ENCODE data around the gene GORASP2. TPM values are rescaled to one million over a fixed set of nuclear protein-coding genes. Genes with fewer than 3 reads are reported as not detected.

Gene GORASP2
- total and polyA plus RNA-seq, 2 experiments from 2014 or later, result 70.4 to 132 TPM

- Histone ChIP-seq H3K36me3 (ENCODE audit: low read depth) (no peaks in the 10 kb centered on the region), H3K9ac (no peak overlapping the region), H3K4me3 (no peak overlapping the region), H3K79me2 (ENCODE audit: insufficient read depth) (no peaks in the 10 kb centered on the region), H3K27ac (no peak overlapping the region), H2AFZ (no peak overlapping the region), H3F3A (ENCODE audit: insufficient read depth) (peaks cover 21% of the 10 kb centered on the region), H4K20me1 (ENCODE audit: insufficient read depth) (no peaks in the 10 kb centered on the region), H3K9me2 (ENCODE audit: insufficient read depth) (no peaks in the 10 kb centered on the region), H3K9me3 (ENCODE audit: low read depth) (no peaks in the 10 kb centered on the region), H3K4me1 (ENCODE audit: insufficient read depth) (peaks cover 21% of the 10 kb centered on the region), H3K4me2 (ENCODE audit: unreplicated experiment) (no peak overlapping the region), H3K27me3 (replicated peaks; ENCODE audit: insufficient read depth) (peaks cover 15% of the 10 kb centered on the region)
- peak; percentile 69 for DNase-seq
- 72 to 75% methylated on average over 5 of the region's 5 CpGs for WGBS, 2 experiments (ENCODE audit: low coverage in 1 of 2, low lambda C conversion rate in 2 of 2, missing lambda C conversion rate in 2 of 2)
- no peak for TF ChIP-seq EZH2 (IDR thresholded peaks at IDR 0.05; ENCODE audit: insufficient read depth, poor library complexity, severe bottlenecking)
- in situ Hi-C loops (cut with MboI), result no loop called here
Measured at GRCh38 chr2:170885130-170885791, 43.8 kb upstream of the GORASP2 start.

GRCh38 chr2:170886386-170886785 is 42.7 kb upstream of the GORASP2 start:
- TF ChIP-seq EZH2 (IDR thresholded peaks at IDR 0.05; ENCODE audit: insufficient read depth, poor library complexity, severe bottlenecking) (no peak), EZH2phosphoT487 (IDR thresholded peaks at IDR 0.05; ENCODE audit: insufficient read depth, low read depth) (0 out of 2 replicates have a peak, but pooled peaks have one; percentile 43)
- in situ Hi-C loops (cut with MboI), result no loop called here
- no peaks in the 10 kb centered on the region for H3K9me3 ChIP-seq (ENCODE audit: low read depth)
- peak; percentile 87 for DNase-seq
- H3K36me3 ChIP-seq (ENCODE audit: low read depth), result no peaks in the 10 kb centered on the region
- H3K9me2 ChIP-seq (ENCODE audit: insufficient read depth), result no peaks in the 10 kb centered on the region
- WGBS, 2 experiments (ENCODE audit: low coverage in 1 of 2, low lambda C conversion rate in 2 of 2, missing lambda C conversion rate in 2 of 2), result 50 to 53% methylated on average over 1 of the region's 1 CpG
- H3K27ac ChIP-seq, result peak overlapping the region; percentile 32
- H2AFZ ChIP-seq, result no peak overlapping the region
- H3K79me2 ChIP-seq (ENCODE audit: insufficient read depth), result no peaks in the 10 kb centered on the region
- peak overlapping the region; percentile 62 for H3K4me2 ChIP-seq (ENCODE audit: unreplicated experiment)
- H4K20me1 ChIP-seq (ENCODE audit: insufficient read depth), result no peaks in the 10 kb centered on the region
- no peak overlapping the region for H3K9ac ChIP-seq
- peaks cover 21% of the 10 kb centered on the region for H3K4me1 ChIP-seq (ENCODE audit: insufficient read depth)
- H3K27me3 ChIP-seq (replicated peaks; ENCODE audit: insufficient read depth), result peaks cover 6% of the 10 kb centered on the region
- peaks cover 21% of the 10 kb centered on the region for H3F3A ChIP-seq (ENCODE audit: insufficient read depth)
- H3K4me3 ChIP-seq, result no peak overlapping the region

- Histone ChIP-seq H4K20me1 (ENCODE audit: insufficient read depth) (no peaks in the 10 kb centered on the region), H3K9ac (no peak overlapping the region), H2AFZ (no peak overlapping the region), H3K79me2 (ENCODE audit: insufficient read depth) (no peaks in the 10 kb centered on the region), H3K27me3 (replicated peaks; ENCODE audit: insufficient read depth) (peaks cover under 1% of the 10 kb centered on the region; the same call in 1 of the 2 replicates), H3K9me2 (ENCODE audit: insufficient read depth) (no peaks in the 10 kb centered on the region), H3K4me3 (no peak overlapping the region), H3K36me3 (ENCODE audit: low read depth) (no peaks in the 10 kb centered on the region), H3K4me2 (ENCODE audit: unreplicated experiment) (no peak overlapping the region), H3K27ac (no peak overlapping the region), H3K4me1 (ENCODE audit: insufficient read depth) (peaks cover 21% of the 10 kb centered on the region), H3F3A (ENCODE audit: insufficient read depth) (peaks cover 21% of the 10 kb centered on the region), H3K9me3 (ENCODE audit: low read depth) (no peaks in the 10 kb centered on the region)
- in situ Hi-C loops (cut with MboI), result no loop called here
- peak; percentile 13 for DNase-seq
- TF ChIP-seq EZH2 (IDR thresholded peaks at IDR 0.05; ENCODE audit: insufficient read depth, poor library complexity, severe bottlenecking) (no peak), EZH2phosphoT487 (IDR thresholded peaks at IDR 0.05; ENCODE audit: insufficient read depth, low read depth) (no peak)
Measured at GRCh38 chr2:170887496-170887895, 41.6 kb upstream of the GORASP2 start.

GRCh38 chr2:170887896-170888295 is 41.2 kb upstream of the GORASP2 start:
- TF ChIP-seq EZH2phosphoT487 (IDR thresholded peaks at IDR 0.05; ENCODE audit: insufficient read depth, low read depth), result no peak
- no peak for TF ChIP-seq EZH2 (IDR thresholded peaks at IDR 0.05; ENCODE audit: insufficient read depth, poor library complexity, severe bottlenecking)
- no peak overlapping the region for H3K4me2 ChIP-seq (ENCODE audit: unreplicated experiment)
- peaks cover 21% of the 10 kb centered on the region for H3F3A ChIP-seq (ENCODE audit: insufficient read depth)
- H3K9ac ChIP-seq, result no peak overlapping the region
- no peaks in the 10 kb centered on the region for H3K79me2 ChIP-seq (ENCODE audit: insufficient read depth)
- WGBS, 2 experiments (ENCODE audit: low coverage in 1 of 2, low lambda C conversion rate in 2 of 2, missing lambda C conversion rate in 2 of 2), result 69 to 73% methylated on average over 3 of the region's 3 CpGs
- H3K36me3 ChIP-seq (ENCODE audit: low read depth), result no peaks in the 10 kb centered on the region
- H3K4me3 ChIP-seq, result no peak overlapping the region
- H3K9me2 ChIP-seq (ENCODE audit: insufficient read depth), result no peaks in the 10 kb centered on the region
- no peak overlapping the region for H3K27ac ChIP-seq
- H4K20me1 ChIP-seq (ENCODE audit: insufficient read depth), result no peaks in the 10 kb centered on the region
- H2AFZ ChIP-seq, result no peak overlapping the region
- in situ Hi-C loops (cut with MboI), result no loop called here
- no peaks in the 10 kb centered on the region for H3K9me3 ChIP-seq (ENCODE audit: low read depth)
- peaks cover 21% of the 10 kb centered on the region for H3K4me1 ChIP-seq (ENCODE audit: insufficient read depth)
- no peaks in the 10 kb centered on the region for H3K27me3 ChIP-seq (replicated peaks; ENCODE audit: insufficient read depth)
- no peak for DNase-seq
